ENCODE data around the gene BABAM2. TPM values are rescaled to one million over a fixed set of nuclear protein-coding genes. Genes with fewer than 3 reads are reported as not detected.

Gene BABAM2
- total and polyA plus RNA-seq, 7 donors = 34.2 to 74.5 (median 52.3) TPM

DNA sequence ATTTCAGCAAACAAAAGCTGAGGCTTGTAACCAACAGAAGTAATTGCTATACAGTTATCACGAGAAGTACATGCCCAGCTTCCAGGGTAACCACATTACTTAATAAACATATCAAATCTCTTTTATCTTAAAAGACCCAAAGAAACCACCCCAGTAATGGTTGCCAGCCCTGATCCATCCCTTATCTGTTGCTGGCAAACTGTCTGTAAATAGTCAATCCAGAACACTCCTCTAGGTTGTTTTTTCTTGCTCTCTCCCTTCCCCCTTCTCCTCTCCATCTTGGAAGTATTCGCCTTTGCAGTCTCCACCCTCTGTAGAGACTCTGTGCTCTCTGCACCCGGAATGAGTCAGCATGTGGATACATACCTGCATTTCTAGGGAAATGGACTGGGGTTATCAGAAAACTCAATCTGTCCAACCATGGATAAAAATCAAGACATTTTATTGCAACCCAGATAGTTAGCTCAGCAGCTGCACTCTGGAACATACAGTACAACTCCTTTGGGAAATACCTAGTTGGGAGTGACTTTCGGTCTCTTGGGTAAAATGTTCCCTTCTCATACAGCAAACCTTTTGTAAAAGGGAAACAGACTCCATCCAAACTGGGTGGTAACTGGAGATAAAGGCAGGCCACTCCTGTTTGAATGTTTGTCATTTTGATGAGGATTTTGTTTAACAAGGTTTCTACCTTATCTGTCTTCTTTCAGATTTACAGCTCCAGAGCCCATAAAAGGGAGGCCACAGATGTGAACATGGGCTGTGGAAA, 378.7 kb downstream of the BABAM2 start:
- Histone ChIP-seq H3K36me3 (ENCODE audit: insufficient read depth in 1 of 2, low read depth in 1 of 2) (no peaks in the 10 kb centered on the region), H3K27me3 (ENCODE audit: insufficient read depth in 3 of 3, low read length in 2 of 3) (no peaks in the 10 kb centered on the region), H3K4me3 (no peak overlapping the region), H3K27ac (peak overlapping the region; percentile 56), H3K4me1 (peaks cover 25% of the 10 kb centered on the region), H3K9me3 (no peaks in the 10 kb centered on the region)
- no peak for DNase-seq
- 49 to 74% (median 54%) methylated on average over 4 of the region's 4 CpGs for WGBS, 3 donors
- peak; percentile 37 to 79 (median 62) for ATAC-seq
- intact Hi-C loops (cut with DNase I) = no loop called here
- TF ChIP-seq, protein P1, sequence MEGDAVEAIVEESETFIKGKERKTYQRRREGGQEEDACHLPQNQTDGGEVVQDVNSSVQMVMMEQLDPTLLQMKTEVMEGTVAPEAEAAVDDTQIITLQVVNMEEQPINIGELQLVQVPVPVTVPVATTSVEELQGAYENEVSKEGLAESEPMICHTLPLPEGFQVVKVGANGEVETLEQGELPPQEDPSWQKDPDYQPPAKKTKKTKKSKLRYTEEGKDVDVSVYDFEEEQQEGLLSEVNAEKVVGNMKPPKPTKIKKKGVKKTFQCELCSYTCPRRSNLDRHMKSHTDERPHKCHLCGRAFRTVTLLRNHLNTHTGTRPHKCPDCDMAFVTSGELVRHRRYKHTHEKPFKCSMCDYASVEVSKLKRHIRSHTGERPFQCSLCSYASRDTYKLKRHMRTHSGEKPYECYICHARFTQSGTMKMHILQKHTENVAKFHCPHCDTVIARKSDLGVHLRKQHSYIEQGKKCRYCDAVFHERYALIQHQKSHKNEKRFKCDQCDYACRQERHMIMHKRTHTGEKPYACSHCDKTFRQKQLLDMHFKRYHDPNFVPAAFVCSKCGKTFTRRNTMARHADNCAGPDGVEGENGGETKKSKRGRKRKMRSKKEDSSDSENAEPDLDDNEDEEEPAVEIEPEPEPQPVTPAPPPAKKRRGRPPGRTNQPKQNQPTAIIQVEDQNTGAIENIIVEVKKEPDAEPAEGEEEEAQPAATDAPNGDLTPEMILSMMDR (IDR thresholded peaks at IDR 0.05) = no peak

DNA sequence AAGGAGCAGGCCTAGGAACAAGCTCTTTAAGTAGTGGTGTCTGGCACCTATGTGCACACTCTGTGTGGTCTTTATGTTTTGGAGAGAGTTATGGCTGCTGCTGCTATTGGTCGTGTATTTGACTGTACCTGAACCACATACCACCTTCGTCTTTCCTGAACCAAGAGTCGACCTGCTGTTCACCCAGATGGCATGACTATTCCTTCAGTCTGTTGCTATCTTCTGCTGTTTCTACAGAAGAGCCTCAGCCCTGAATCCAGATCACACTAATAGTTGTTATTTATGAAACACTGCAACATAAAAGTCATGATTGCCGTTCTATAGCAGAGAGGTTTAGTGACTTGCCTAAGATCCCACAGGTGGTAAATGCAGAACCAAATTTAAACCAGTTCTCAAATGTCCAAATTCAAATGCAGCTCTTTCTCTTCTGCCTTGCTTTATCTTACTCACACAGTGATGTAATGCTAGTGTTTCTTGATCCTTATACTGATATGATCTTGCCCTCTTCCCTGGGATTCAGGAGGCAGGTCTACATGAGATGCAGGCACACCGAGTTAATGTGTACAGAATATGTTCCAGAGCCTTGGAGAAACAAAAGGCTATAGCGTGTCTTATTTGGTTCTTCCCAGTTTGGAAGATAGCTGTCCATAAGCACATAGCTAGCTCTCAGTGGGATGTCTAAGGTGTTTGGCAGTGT, 380.1 kb downstream of the BABAM2 start:
- TF ChIP-seq, protein P1 (IDR thresholded peaks at IDR 0.05) = no peak
- no peaks in the 10 kb centered on the region for H3K36me3 ChIP-seq (ENCODE audit: insufficient read depth in 1 of 2, low read depth in 1 of 2)
- WGBS, 3 donors = 91 to 96% (median 92%) methylated on average over 6 of the region's 6 CpGs
- no peaks in the 10 kb centered on the region for H3K9me3 ChIP-seq
- H3K27ac ChIP-seq = no peak overlapping the region
- no peak for DNase-seq
- intact Hi-C loops (cut with DNase I) = loop anchor here in 1 of 2 donors (5.0 kb wide), 1 partner anchor 38 kb away; no protein-coding TSS in a partner anchor
- H3K4me1 ChIP-seq = peaks cover 37% of the 10 kb centered on the region
- H3K4me3 ChIP-seq = no peak overlapping the region
- H3K27me3 ChIP-seq (ENCODE audit: insufficient read depth in 3 of 3, low read length in 2 of 3) = no peaks in the 10 kb centered on the region
- ATAC-seq = no peak

- H3K9me3 ChIP-seq = no peaks in the 10 kb centered on the region
- TF ChIP-seq, protein P1 (IDR thresholded peaks at IDR 0.05) = no peak
- DNase-seq (no peak), ATAC-seq (no peak)
- WGBS, 3 donors = 46 to 53% (median 52%) methylated on average over 3 of the region's 3 CpGs
- intact Hi-C loops (cut with DNase I) = loop anchor here in 1 of 2 donors (5.0 kb wide), 1 partner anchor 39 kb away; no protein-coding TSS in a partner anchor
- H3K27ac ChIP-seq = no peak overlapping the region
- no peak overlapping the region for H3K4me3 ChIP-seq
- H3K36me3 ChIP-seq (ENCODE audit: insufficient read depth in 1 of 2, low read depth in 1 of 2) = no peaks in the 10 kb centered on the region
- H3K4me1 ChIP-seq = peaks cover 45% of the 10 kb centered on the region
- no peaks in the 10 kb centered on the region for H3K27me3 ChIP-seq (ENCODE audit: insufficient read depth in 3 of 3, low read length in 2 of 3)
Measured at GRCh38 chr2:28271231-28271918, 380.8 kb downstream of the BABAM2 start.

- no peak overlapping the region for H3K4me3 ChIP-seq
- H3K36me3 ChIP-seq (ENCODE audit: insufficient read depth in 1 of 2, low read depth in 1 of 2) = no peaks in the 10 kb centered on the region
- H3K9me3 ChIP-seq = no peaks in the 10 kb centered on the region
- H3K27ac ChIP-seq = no peak overlapping the region
- DNase-seq = no peak
- ATAC-seq = no peak
- H3K27me3 ChIP-seq (ENCODE audit: insufficient read depth in 3 of 3, low read length in 2 of 3) = no peaks in the 10 kb centered on the region
- intact Hi-C loops (cut with DNase I) = loop anchor here in 1 of 2 donors (5.0 kb wide), 1 partner anchor 40 kb away; no protein-coding TSS in a partner anchor
- TF ChIP-seq, protein P1 (IDR thresholded peaks at IDR 0.05) = no peak
- peaks cover 50% of the 10 kb centered on the region for H3K4me1 ChIP-seq
Measured at GRCh38 chr2:28271919-28272250, 381.4 kb downstream of the BABAM2 start.
